SK-N-SH (cell line): ENCODE data around the gene PRRT2. TPM values are rescaled to one million over a fixed set of nuclear protein-coding genes. Genes with fewer than 3 reads are reported as not detected.
A peak's percentile ranks its signal among the peaks of the same experiment; 100 is the strongest.

ENCODE experiments used
- CTCF ChIA-PET: fragments of 300-600, 350-600 bp; formaldehyde crosslinking; extraction: SDS; loops from one replicate; lab custom pipeline; 2021; lab: Yijun Ruan, JAX
- POLR2A ChIA-PET: fragments of 350-600 bp; sonication (Branson Sonifier 250); formaldehyde crosslinking; extraction: SDS; loops from one replicate; lab custom pipeline; 2020; ENCODE audit warnings: antibody characterized with exemption, inconsistent platforms; lab: Yijun Ruan, JAX
- DNase-seq: peaks from one replicate; pipeline ENCODE4 v3.0.0; 2012
- H2AFZ ChIP-seq: fragments of 200-600 bp; sonication (generic); 2 replicates; pipeline ENCODE4 v1.8.1; 2016; ENCODE audit warnings: antibody characterized with exemption, mild to moderate bottlenecking, low read depth
- H3F3A ChIP-seq: fragments of 200-600 bp; sonication (generic); replicated peaks from 2 replicates; pipeline ENCODE3; 2016; ENCODE audit warnings: antibody characterized with exemption, mild to moderate bottlenecking; ENCODE audit not compliant: insufficient read depth
- H3K27ac ChIP-seq, 2 experiments: fragments of 200-500 bp in 1 of 2; fragments of 200-600 bp in 1 of 2; sonication (Bioruptor generic) in 1 of 2; sonication (generic), shearing (Covaris generic) in 1 of 2; 2 replicates each; pipeline versions ENCODE4 v1.5.1 to v1.6.1; 2014 to 2016; ENCODE audit warnings: low read depth in 2 of 2, inconsistent platforms in 1 of 2, low read length in 1 of 2, mild to moderate bottlenecking in 1 of 2, mixed read lengths in 1 of 2
- H3K27me3 ChIP-seq: fragments of 200-600 bp; sonication (generic), shearing (Covaris generic); 2 replicates; pipeline ENCODE4 v1.6.1; 2016; ENCODE audit warnings: mixed run types; ENCODE audit not compliant: insufficient read depth
- H3K36me3 ChIP-seq, 2 experiments: fragments of 200-500 bp in 1 of 2; fragments of 200-600 bp in 1 of 2; sonication (Bioruptor generic) in 1 of 2; sonication (generic) in 1 of 2; replicated peaks in 1 of 2; 2 replicates each; pipeline versions ENCODE3 to v1.5.1; 2014 to 2016; ENCODE audit warnings: low read length in 1 of 2, mild to moderate bottlenecking in 1 of 2; ENCODE audit not compliant: insufficient read depth in 2 of 2, control insufficient read depth in 1 of 2
- H3K4me1 ChIP-seq, 2 experiments: fragments of 200-500 bp in 1 of 2; fragments of 200-600 bp in 1 of 2; sonication (Bioruptor generic) in 1 of 2; sonication (generic), shearing (Covaris generic) in 1 of 2; 2 replicates each; pipeline versions ENCODE4 v1.5.1 to v1.6.1; 2014 to 2016; ENCODE audit warnings: low read depth in 1 of 2, low read length in 1 of 2, mixed run types in 1 of 2; ENCODE audit not compliant: insufficient read depth in 2 of 2, control insufficient read depth in 1 of 2
- H3K4me2 ChIP-seq: fragments of 200-600 bp; sonication (generic), shearing (Covaris generic); 2 replicates; pipeline ENCODE4 v1.6.1; 2017; ENCODE audit warnings: mixed run types
- H3K4me3 ChIP-seq, 2 experiments: fragments of 200-500 bp in 1 of 2; fragments of 200-600 bp in 1 of 2; sonication (Bioruptor generic) in 1 of 2; sonication (generic), shearing (Covaris generic) in 1 of 2; 2 replicates each; pipeline versions ENCODE4 v1.5.1 to v1.8.1; 2014 to 2016; ENCODE audit warnings: low read depth in 2 of 2, inconsistent platforms in 1 of 2, low read length in 1 of 2, mild to moderate bottlenecking in 1 of 2, mixed read lengths in 1 of 2, moderate library complexity in 1 of 2
- H3K79me2 ChIP-seq: fragments of 200-600 bp; sonication (generic); 2 replicates; pipeline ENCODE4 v1.8.1; 2017; ENCODE audit warnings: mild to moderate bottlenecking; ENCODE audit not compliant: insufficient read depth
- H3K9ac ChIP-seq: fragments of 200-600 bp; sonication (generic); 2 replicates; pipeline ENCODE4 v1.6.1; 2017; ENCODE audit warnings: mixed run types
- H3K9me2 ChIP-seq: fragments of 200-600 bp; sonication (generic); 2 replicates; pipeline ENCODE4 v1.6.1; 2017; ENCODE audit warnings: mixed run types
- H3K9me3 ChIP-seq: fragments of 200-600 bp; sonication (generic); 2 replicates; pipeline ENCODE4 v1.6.1; 2017; ENCODE audit warnings: mixed run types, mild to moderate bottlenecking, moderate library complexity
- H4K20me1 ChIP-seq: fragments of 200-600 bp; sonication (generic); 2 replicates; pipeline ENCODE4 v1.6.1; 2017; ENCODE audit warnings: mild to moderate bottlenecking, mixed run types; ENCODE audit not compliant: insufficient read depth
- ELF1 ChIP-seq: IDR thresholded peaks from 2 replicates; pipeline ENCODE4 v1.4.0; 2012
- FOSL2 ChIP-seq: IDR thresholded peaks from 2 replicates; pipeline ENCODE4 v1.4.0; 2012; ENCODE audit warnings: low read depth, mild to moderate bottlenecking, moderate library complexity, borderline replicate concordance
- FOXM1 ChIP-seq: IDR thresholded peaks from 2 replicates; pipeline ENCODE4 v1.4.0; 2012; ENCODE audit warnings: low read depth, mild to moderate bottlenecking
- JUND ChIP-seq: IDR thresholded peaks from 2 replicates; pipeline ENCODE4 v1.4.0; 2012
- MAX ChIP-seq: IDR thresholded peaks from 2 replicates; pipeline ENCODE4 v1.4.0; 2012; ENCODE audit warnings: low read depth
- MEF2A ChIP-seq: IDR thresholded peaks from 2 replicates; pipeline ENCODE4 v1.4.0; 2012; ENCODE audit warnings: low read depth, borderline replicate concordance
- NFIC ChIP-seq: IDR thresholded peaks from 2 replicates; pipeline ENCODE4 v1.4.0; 2012; ENCODE audit warnings: borderline replicate concordance
- NRF1 ChIP-seq: IDR thresholded peaks from 2 replicates; pipeline ENCODE4 v1.6.1; 2012; ENCODE audit warnings: low read depth, mild to moderate bottlenecking, low read length
- PBX3 ChIP-seq: IDR thresholded peaks from 2 replicates; pipeline ENCODE4; 2012
- POLR2AphosphoS5 ChIP-seq: IDR thresholded peaks from 2 replicates; pipeline ENCODE4 v1.6.1; 2012; ENCODE audit warnings: low read depth, low read length
- RCOR1 ChIP-seq: fragments of 150-350 bp; IDR thresholded peaks from 2 replicates; pipeline ENCODE4 v1.6.1; 2017; ENCODE audit warnings: antibody characterized with exemption, low read length
- SIN3A ChIP-seq: IDR thresholded peaks from 2 replicates; pipeline ENCODE4 v1.6.1; 2012; ENCODE audit warnings: low read depth, mild to moderate bottlenecking, low read length, moderate library complexity, borderline replicate concordance
- SMC3 ChIP-seq: IDR thresholded peaks from 2 replicates; pipeline ENCODE4 v1.6.1; 2012; ENCODE audit warnings: low read depth, low read length, improper control_type of control experiment
- TCF12 ChIP-seq: IDR thresholded peaks from 2 replicates; pipeline ENCODE4 v1.4.0; 2012
- ZBTB33 ChIP-seq: IDR thresholded peaks from 2 replicates; pipeline ENCODE4 v1.4.0; 2012; ENCODE audit warnings: low read depth, borderline replicate concordance
- WGBS: methylation state at CpG from one replicate; pipeline ENCODE4 v1.1.6; 2017; ENCODE audit warnings: low lambda C conversion rate; 5-methylcytosine and 5-hydroxymethylcytosine counted together
- polyA plus RNA-seq, 3 experiments: library from polyadenylated mRNA; depleted of rRNA; stranded (reverse); fragments of >200 nt; gene quantifications; 2 replicates each; pipeline ENCODE4 v1.2.3, GENCODE V29; 2012
- TF ChIP-seq, protein P1 (sequence below): fragments of 200-600 bp; sonication (generic); IDR thresholded peaks from 2 replicates; pipeline ENCODE4 v1.6.1; 2017; ENCODE audit warnings: antibody characterized with exemption, mild to moderate bottlenecking, moderate library complexity
- TF ChIP-seq, protein P2 (sequence below): fragments of 150-350 bp; IDR thresholded peaks from 2 replicates; pipeline ENCODE4 v1.6.1; 2016; ENCODE audit warnings: mild to moderate bottlenecking, low read depth, low read length

Gene PRRT2
- polyA plus RNA-seq, 1 of the 3 experiments (the other 2 are of a cell fraction) = 28.1 TPM

- 53% methylated on average over 4 of the region's 4 CpGs for WGBS
- Histone ChIP-seq H3K4me2 (no peak overlapping the region), H3K27ac (no peak overlapping the region), H3K27me3 (peaks cover 7% of the 10 kb centered on the region; the same call in 1 of the 2 replicates), H3F3A (no peaks in the 10 kb centered on the region), H3K4me3 (no peak overlapping the region), H3K9me2 (no peaks in the 10 kb centered on the region), H4K20me1 (no peaks in the 10 kb centered on the region), H3K36me3 (no peaks in the 10 kb centered on the region), H3K9me3 (no peaks in the 10 kb centered on the region), H3K9ac (no peak overlapping the region), H3K79me2 (no peaks in the 10 kb centered on the region), H2AFZ (no peak overlapping the region), H3K4me1 (no peaks in the 10 kb centered on the region)
- ChIA-PET POLR2A (no interaction called here), CTCF (interaction anchor here (1.0 to 1.2 kb wide), 2 partner anchors 9 to 47 kb away, joined by 3 read pairs; no protein-coding TSS in a partner anchor)
- TF ChIP-seq FOSL2 (peak; percentile 50; the same call in 1 of the 2 replicates), TCF12 (peak; percentile 45), MAX (no peak), JUND (0 out of 2 replicates have a peak, but pooled peaks have one; percentile 8)
- DNase-seq = no peak
Measured at GRCh38 chr16:29775742-29776408, 36.1 kb upstream of the PRRT2 start.

GRCh38 chr16:29777576-29778350 is 34.2 kb upstream of the PRRT2 start, which contains the start of gene ZG16:
ZG16 (plus strand) TSS chr16:29778256; CDS start chr16:29779267, 1,011 bp downstream.
- Histone ChIP-seq H3K9ac (no peak within 1 kb of the TSS), H2AFZ (no peak within 1 kb of the TSS), H3K9me3 (no peaks in the 10 kb centered on the region), H3K4me3 (no peak within 1 kb of the TSS), H3F3A (no peaks in the 10 kb centered on the region), H3K27ac (no peak within 1 kb of the TSS), H3K9me2 (no peaks in the 10 kb centered on the region), H3K36me3 (no peaks in the 10 kb centered on the region), H3K27me3 (peaks cover 7% of the 10 kb centered on the region; the same call in 1 of the 2 replicates), H3K4me1 (no peaks in the 10 kb centered on the region), H3K4me2 (no peak within 1 kb of the TSS), H3K79me2 (no peaks in the 10 kb centered on the region), H4K20me1 (no peaks in the 10 kb centered on the region)
- CTCF ChIA-PET = interaction anchor here (2.6 to 4.5 kb wide), 2 partner anchors 12 to 49 kb away, joined by 6 to 22 read pairs; partner anchors contain the start of gene KIF22
- DNase-seq = no peak
- 68% methylated on average over 9 of the region's 10 CpGs for WGBS
- POLR2A ChIA-PET = no interaction called here
- TF ChIP-seq ELF1 (no peak), SMC3 (no peak), FOXM1 (no peak), ZBTB33 (no peak), NFIC (no peak), MEF2A (no peak), NRF1 (no peak), SIN3A (no peak), PBX3 (no peak), RCOR1 (no peak), POLR2AphosphoS5 (no peak)
- TF ChIP-seq, protein P1, sequence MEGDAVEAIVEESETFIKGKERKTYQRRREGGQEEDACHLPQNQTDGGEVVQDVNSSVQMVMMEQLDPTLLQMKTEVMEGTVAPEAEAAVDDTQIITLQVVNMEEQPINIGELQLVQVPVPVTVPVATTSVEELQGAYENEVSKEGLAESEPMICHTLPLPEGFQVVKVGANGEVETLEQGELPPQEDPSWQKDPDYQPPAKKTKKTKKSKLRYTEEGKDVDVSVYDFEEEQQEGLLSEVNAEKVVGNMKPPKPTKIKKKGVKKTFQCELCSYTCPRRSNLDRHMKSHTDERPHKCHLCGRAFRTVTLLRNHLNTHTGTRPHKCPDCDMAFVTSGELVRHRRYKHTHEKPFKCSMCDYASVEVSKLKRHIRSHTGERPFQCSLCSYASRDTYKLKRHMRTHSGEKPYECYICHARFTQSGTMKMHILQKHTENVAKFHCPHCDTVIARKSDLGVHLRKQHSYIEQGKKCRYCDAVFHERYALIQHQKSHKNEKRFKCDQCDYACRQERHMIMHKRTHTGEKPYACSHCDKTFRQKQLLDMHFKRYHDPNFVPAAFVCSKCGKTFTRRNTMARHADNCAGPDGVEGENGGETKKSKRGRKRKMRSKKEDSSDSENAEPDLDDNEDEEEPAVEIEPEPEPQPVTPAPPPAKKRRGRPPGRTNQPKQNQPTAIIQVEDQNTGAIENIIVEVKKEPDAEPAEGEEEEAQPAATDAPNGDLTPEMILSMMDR = no peak
- TF ChIP-seq, protein P2, sequence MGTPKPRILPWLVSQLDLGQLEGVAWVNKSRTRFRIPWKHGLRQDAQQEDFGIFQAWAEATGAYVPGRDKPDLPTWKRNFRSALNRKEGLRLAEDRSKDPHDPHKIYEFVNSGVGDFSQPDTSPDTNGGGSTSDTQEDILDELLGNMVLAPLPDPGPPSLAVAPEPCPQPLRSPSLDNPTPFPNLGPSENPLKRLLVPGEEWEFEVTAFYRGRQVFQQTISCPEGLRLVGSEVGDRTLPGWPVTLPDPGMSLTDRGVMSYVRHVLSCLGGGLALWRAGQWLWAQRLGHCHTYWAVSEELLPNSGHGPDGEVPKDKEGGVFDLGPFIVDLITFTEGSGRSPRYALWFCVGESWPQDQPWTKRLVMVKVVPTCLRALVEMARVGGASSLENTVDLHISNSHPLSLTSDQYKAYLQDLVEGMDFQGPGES = no peak
